ENCODE results near the gene LPP.

DNA sequence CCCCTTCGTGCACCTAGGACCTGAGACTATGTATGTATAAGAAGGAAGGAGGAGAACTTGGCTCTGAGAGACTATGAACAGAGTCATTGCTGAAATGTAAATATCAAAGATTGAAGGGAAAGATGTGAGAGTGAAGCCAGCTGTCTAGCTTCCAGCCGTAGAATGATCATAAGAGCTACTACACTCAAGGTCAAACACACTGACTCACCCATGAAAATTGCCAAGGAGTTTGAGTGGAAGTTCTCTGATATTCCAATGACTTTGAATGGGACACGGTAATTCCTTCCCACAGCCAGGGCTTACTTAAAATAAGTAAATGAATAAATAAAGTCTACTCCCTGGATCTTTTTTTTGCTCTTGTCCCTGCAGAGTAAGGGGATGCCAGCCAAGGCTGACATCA lies 618.9 kb downstream of the LPP start:
- TF ChIP-seq PCBP1 (IDR thresholded peaks at IDR 0.05; ENCODE audit: low read depth, low read length, poor library complexity, severe bottlenecking), result no peak
- TF ChIP-seq HDGF (IDR thresholded peaks at IDR 0.05), result no peak
- no peak for TF ChIP-seq ZNF232 (CRISPR knock-in tag; IDR thresholded peaks at IDR 0.05)

Measured in K562 (cell line).